ENCODE results near the gene UCMA.

DNA sequence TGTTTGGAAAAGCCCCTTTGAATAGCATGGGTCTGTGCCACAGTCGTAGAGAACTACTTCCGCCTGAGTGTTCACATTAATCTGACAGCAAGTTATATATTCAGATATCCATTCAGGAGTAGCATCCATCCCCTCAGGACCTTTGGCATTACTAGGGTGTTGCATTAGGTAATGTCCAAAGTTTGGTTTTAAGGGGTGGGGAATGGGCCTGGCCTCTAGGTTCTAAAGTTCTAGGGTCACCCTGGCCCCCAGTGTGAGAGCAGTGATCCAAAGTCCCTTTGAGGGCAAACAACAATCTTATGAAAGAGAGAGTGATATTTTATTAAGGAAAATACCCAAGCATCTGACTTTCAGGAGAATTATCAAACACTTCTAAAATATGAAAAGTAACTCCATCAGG is 60.6 kb downstream of the UCMA start:
- TF ChIP-seq POLR2A (IDR thresholded peaks at IDR 0.05; ENCODE audit: low read depth, low read length), result no peak
- no peak for TF ChIP-seq POLR2AphosphoS5 (IDR thresholded peaks at IDR 0.05; ENCODE audit: low read depth, low read length)
- TF ChIP-seq TAF1 (IDR thresholded peaks at IDR 0.05; ENCODE audit: borderline replicate concordance, low read depth, low read length), result no peak
